Endothelial cell of umbilical vein (primary cell): ENCODE results near the gene FBXL17.

Experiments
- CTCF ChIP-seq, 2 donors: IDR thresholded peaks; 1 replicate in 1 of 2; 2 replicates in 1 of 2; pipeline ENCODE4 v1.5.1; 2011; ENCODE audit warnings: low read length in 2 of 2, mild to moderate bottlenecking in 2 of 2, moderate library complexity in 2 of 2, control low read depth in 1 of 2, inconsistent platforms in 1 of 2, low read depth in 1 of 2; ENCODE audit not compliant: insufficient read depth in 1 of 2; ENCODE audit errors: extremely low read depth in 1 of 2
- MAX ChIP-seq: IDR thresholded peaks from 2 replicates; pipeline ENCODE4 v1.6.1; 2011; ENCODE audit not compliant: insufficient read depth, insufficient read length
- POLR2A ChIP-seq: IDR thresholded peaks from 2 replicates; pipeline ENCODE4 v1.6.1; 2012; ENCODE audit warnings: low read depth, mild to moderate bottlenecking, control low read depth, low read length

- no peak for TF ChIP-seq MAX
- TF ChIP-seq CTCF (IDR thresholded peaks at IDR 0.05; ENCODE audit: extremely low read depth in 1 of 2, insufficient read depth in 1 of 2, low read depth in 1 of 2, low read length in 2 of 2): no peak
- no peak for TF ChIP-seq POLR2A
These were observed 555.4 kb downstream of the FBXL17 start for GRCh38 chr5:107826311-107827000.
